CD4-positive, alpha-beta T cell (primary cell): ENCODE results near the gene DEXI. TPM values are rescaled to one million over a fixed set of nuclear protein-coding genes. Genes with fewer than 3 reads are reported as not detected.

ENCODE experiments used
- ATAC-seq: fragments of 200-7000 bp; cut with Tn5 transposase; one replicate; pipeline ENCODE4 v1.10.0; 2022; ENCODE audit warnings: mild to moderate bottlenecking; ENCODE audit not compliant: poor library complexity
- CTCF ChIA-PET: fragments of 350-600 bp; sonication (Branson Sonifier 250); formaldehyde crosslinking; loops from one replicate; lab custom pipeline; 2021; ENCODE audit warnings: antibody characterized with exemption, inconsistent platforms; lab: Charles Lee
- POLR2A ChIA-PET: fragments of 350-600 bp; sonication (Branson Sonifier 250); formaldehyde crosslinking; loops from one replicate; lab custom pipeline; 2021; ENCODE audit warnings: antibody characterized with exemption, inconsistent platforms; lab: Charles Lee
- DNase-seq, 14 experiments: peaks; one replicate each; pipeline ENCODE4 v3.0.0-alpha.2; 2013 to 2020; ENCODE audit warnings: mixed read lengths in 2 of 14
- H3K27ac ChIP-seq, 2 donors: one replicate each; pipeline versions ENCODE4 v1.5.1 to v1.7.0; 2013; ENCODE audit warnings: low read length in 2 of 2, low read depth in 1 of 2, mild to moderate bottlenecking in 1 of 2
- H3K27me3 ChIP-seq, 2 experiments: 1 replicate in 1 of 2; 2 replicates in 1 of 2; pipeline versions ENCODE4 v1.6.1 to v1.7.0; 2013; ENCODE audit warnings: low read length in 2 of 2, control low read depth in 1 of 2, mild to moderate bottlenecking in 1 of 2, moderate library complexity in 1 of 2; ENCODE audit not compliant: insufficient read depth in 2 of 2, control insufficient read depth in 1 of 2
- H3K36me3 ChIP-seq: one replicate; pipeline ENCODE4 v1.6.1; 2013; ENCODE audit warnings: low read length, control low read depth; ENCODE audit not compliant: insufficient read depth
- H3K4me1 ChIP-seq: one replicate; pipeline ENCODE4 v1.6.1; 2013; ENCODE audit warnings: low read length, control low read depth; ENCODE audit not compliant: insufficient read depth
- H3K4me3 ChIP-seq: one replicate; pipeline ENCODE4 v1.5.1; 2013; ENCODE audit warnings: mild to moderate bottlenecking, low read length, moderate library complexity
- H3K9me3 ChIP-seq, 2 experiments: 1 replicate in 1 of 2; 2 replicates in 1 of 2; pipeline versions ENCODE4 v1.6.1 to v1.7.0; 2013; ENCODE audit warnings: low read length in 2 of 2, mild to moderate bottlenecking in 2 of 2, control low read depth in 1 of 2, moderate library complexity in 1 of 2; ENCODE audit not compliant: control insufficient read depth in 1 of 2, insufficient read depth in 1 of 2
- H3K27ac Mint-ChIP-seq: one replicate; pipeline ENCODE4 v1.8.0; 2020; ENCODE audit warnings: mixed read lengths
- H3K27me3 Mint-ChIP-seq: one replicate; pipeline ENCODE4 v1.8.0; 2021; ENCODE audit warnings: mixed read lengths
- H3K36me3 Mint-ChIP-seq: one replicate; pipeline ENCODE4 v1.8.0; 2021; ENCODE audit warnings: low read depth, mixed read lengths
- H3K4me1 Mint-ChIP-seq: one replicate; pipeline ENCODE4 v1.8.0; 2021; ENCODE audit warnings: low read depth, mixed read lengths
- H3K4me3 Mint-ChIP-seq: one replicate; pipeline ENCODE4 v1.8.0; 2020; ENCODE audit warnings: mild to moderate bottlenecking, mixed read lengths
- H3K9me3 Mint-ChIP-seq: one replicate; pipeline ENCODE4 v1.8.0; 2020; ENCODE audit warnings: mixed read lengths
- CTCF ChIP-seq: fragments of 200-600 bp; IDR thresholded peaks from one replicate; pipeline ENCODE4 v1.8.0; 2022; ENCODE audit warnings: antibody characterized with exemption, mild to moderate bottlenecking
- intact Hi-C, 2 experiments: fragments of 100-400 bp; cut with DNase I in 1 of 2; cut with micrococcal nuclease in 1 of 2; formaldehyde crosslinking; loops; one replicate each; pipeline versions ENCODE4 v1.15.1 to v1.9.0; 2023 to 2025; cut with DNase I, micrococcal nuclease
- total RNA-seq, 174 experiments: library from RNA in 2 of 174; stranded (reverse) in 2 of 174; gene quantifications; one replicate each; pipeline ENCODE4 v1.2.3 and lab custom pipeline; 2021 to 2026

Gene DEXI
- total RNA-seq, 2 experiments from 2014 or later = 5.8 to 7.2 TPM

DNA sequence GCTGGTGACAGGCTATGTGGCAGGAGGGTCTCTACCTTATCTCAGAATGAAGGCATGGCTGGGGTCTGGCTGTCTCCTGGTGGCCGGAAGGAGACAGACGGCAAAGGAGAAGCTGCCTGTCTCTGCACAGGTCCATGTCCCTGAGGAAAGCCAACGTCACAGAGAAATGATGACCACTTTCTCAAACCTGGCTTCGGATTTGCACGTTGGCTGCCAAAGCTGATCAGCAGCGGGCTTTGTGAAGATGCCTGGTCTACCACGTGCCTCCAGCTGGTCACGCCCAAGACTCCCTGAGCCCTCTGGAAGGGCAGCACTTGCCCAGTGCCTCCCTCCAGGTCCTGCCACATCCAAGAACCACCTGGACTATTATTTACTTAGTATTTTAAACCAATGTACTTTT is 8.4 kb downstream of the DEXI start:
- no peaks in the 10 kb centered on the region for H3K27me3 Mint-ChIP-seq
- no peak overlapping the region for H3K4me3 Mint-ChIP-seq
- ATAC-seq = no peak
- peaks cover 63% of the 10 kb centered on the region for H3K36me3 Mint-ChIP-seq
- POLR2A ChIA-PET = no interaction called here
- Histone ChIP-seq H3K36me3 (peaks cover 17% of the 10 kb centered on the region), H3K9me3 (no peaks in the 10 kb centered on the region), H3K4me3 (no peak overlapping the region), H3K27ac (no peak overlapping the region), H3K27me3 (no peaks in the 10 kb centered on the region), H3K4me1 (peaks cover 43% of the 10 kb centered on the region)
- peaks cover 53% of the 10 kb centered on the region for H3K4me1 Mint-ChIP-seq
- no peak overlapping the region for H3K27ac Mint-ChIP-seq
- no peak for DNase-seq
- CTCF ChIA-PET = interaction anchor here (0.8 kb wide), 1 partner anchor 15 kb away, joined by 3 read pairs; no protein-coding TSS in a partner anchor
- intact Hi-C loops = no loop called here
- no peaks in the 10 kb centered on the region for H3K9me3 Mint-ChIP-seq
- no peak for TF ChIP-seq CTCF

DNA sequence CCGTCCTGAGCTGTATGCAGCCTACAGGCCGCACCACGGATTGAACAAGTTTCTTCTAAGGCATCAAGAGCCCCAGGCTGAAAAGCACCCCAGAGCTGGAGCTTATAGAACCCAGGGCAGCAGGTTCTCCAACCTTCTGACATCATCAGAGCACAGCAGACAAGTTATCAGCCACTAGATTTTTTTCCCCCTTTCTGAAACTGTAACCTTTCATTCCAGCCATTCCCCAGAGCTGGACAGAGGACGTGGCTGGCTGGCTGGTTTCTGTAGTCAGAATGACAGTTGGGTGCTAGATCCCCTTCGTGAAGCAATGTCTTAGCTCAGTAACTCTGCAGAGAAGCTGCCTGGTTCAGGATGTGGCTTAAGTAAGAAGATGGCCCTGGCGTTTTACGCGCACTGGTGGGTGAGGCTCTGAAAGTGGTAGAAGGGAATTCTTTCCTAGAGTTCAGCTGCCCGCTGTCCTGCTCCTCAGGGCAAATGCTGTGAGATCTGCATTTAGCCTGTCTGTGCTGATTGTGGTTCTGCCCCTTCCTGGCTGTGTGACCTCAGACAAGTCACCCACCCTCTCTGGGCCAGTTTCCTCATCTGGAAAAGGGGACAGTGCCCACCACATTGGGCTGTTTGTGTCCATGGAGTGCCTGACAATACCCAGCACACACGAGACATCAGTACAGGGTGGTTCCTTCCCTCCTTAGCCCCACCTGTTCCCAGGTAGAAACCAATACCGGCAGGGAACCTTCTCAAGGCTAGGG is 9.1 kb downstream of the DEXI start:
- Mint-ChIP-seq H3K4me3 (no peak overlapping the region), H3K4me1 (peaks cover 46% of the 10 kb centered on the region)

DNA sequence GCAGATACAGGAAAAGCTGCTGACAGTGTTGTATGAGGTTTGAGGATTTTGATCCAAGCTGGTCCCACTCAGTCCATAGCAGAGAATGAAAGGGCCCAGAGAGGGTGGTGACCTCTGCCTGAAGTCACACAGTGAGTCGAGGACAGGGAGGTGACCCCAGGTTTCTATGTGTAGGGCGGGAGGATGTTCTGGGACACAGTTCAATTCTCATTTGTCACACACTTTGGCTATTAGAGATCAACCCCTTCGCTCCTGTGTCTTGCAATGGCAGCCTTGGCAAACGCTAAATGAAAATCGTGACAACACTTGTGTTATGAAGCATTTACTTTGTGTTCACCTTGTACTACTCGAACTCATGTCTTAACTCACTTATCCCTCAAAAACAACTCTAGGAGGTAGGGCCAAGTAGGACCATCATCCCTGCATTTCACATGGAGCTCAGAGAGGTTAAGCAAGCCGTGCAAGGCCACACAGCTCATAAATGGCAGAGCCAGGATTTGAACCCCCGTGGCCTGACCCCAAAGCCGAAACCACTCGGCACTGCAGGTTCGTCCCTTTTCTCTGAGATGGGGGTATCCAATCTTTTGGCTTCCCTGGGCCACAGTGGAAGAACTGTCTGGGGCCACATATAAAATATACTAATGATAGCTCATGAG is 10.2 kb downstream of the DEXI start:
- intact Hi-C loops = no loop called here
- Histone ChIP-seq H3K36me3 (peaks cover 30% of the 10 kb centered on the region), H3K27me3 (no peaks in the 10 kb centered on the region), H3K4me1 (peaks cover 26% of the 10 kb centered on the region), H3K4me3 (no peak overlapping the region), H3K9me3 (no peaks in the 10 kb centered on the region), H3K27ac (no peak overlapping the region)
- no peak for DNase-seq
- TF ChIP-seq CTCF = no peak
- Mint-ChIP-seq H3K4me3 (no peak overlapping the region), H3K9me3 (no peaks in the 10 kb centered on the region), H3K27me3 (no peaks in the 10 kb centered on the region), H3K36me3 (peaks cover 75% of the 10 kb centered on the region), H3K27ac (no peak overlapping the region), H3K4me1 (peaks cover 35% of the 10 kb centered on the region)
- ChIA-PET CTCF (no interaction called here), POLR2A (interaction anchor here (0.6 kb wide), 1 partner anchor 10 kb away, joined by 3 read pairs; the partner anchor contains the start of gene DEXI)
- no peak for ATAC-seq

More for the DNA sequence above, 9.1 kb downstream of the DEXI start:
- no peaks in the 10 kb centered on the region for H3K27me3 ChIP-seq
- no peak overlapping the region for H3K27ac ChIP-seq
- Mint-ChIP-seq H3K36me3 (peaks cover 68% of the 10 kb centered on the region), H3K9me3 (no peaks in the 10 kb centered on the region), H3K27ac (no peak overlapping the region), H3K27me3 (no peaks in the 10 kb centered on the region)
- ATAC-seq (no peak), DNase-seq (no peak)
- H3K4me1 ChIP-seq = peaks cover 36% of the 10 kb centered on the region
- no peak overlapping the region for H3K4me3 ChIP-seq
- H3K9me3 ChIP-seq = no peaks in the 10 kb centered on the region
- no peak for TF ChIP-seq CTCF
- ChIA-PET CTCF (no interaction called here), POLR2A (interaction anchor here (0.9 kb wide), 1 partner anchor 9 kb away, joined by 3 read pairs; the partner anchor contains the start of gene DEXI)
- peaks cover 22% of the 10 kb centered on the region for H3K36me3 ChIP-seq
- intact Hi-C loops = no loop called here
